HL-60 (cell line): ENCODE data around the gene ESRRA.

Experiments used
- CTCF ChIP-seq: IDR thresholded peaks from one replicate; pipeline ENCODE4 v1.5.1; 2011; ENCODE audit warnings: low read length, control low read depth, inconsistent platforms; ENCODE audit not compliant: insufficient read depth
- GABPA ChIP-seq: IDR thresholded peaks from 2 replicates; pipeline ENCODE4 v1.6.1; 2012; ENCODE audit warnings: low read depth
- POLR2AphosphoS5 ChIP-seq: IDR thresholded peaks from 2 replicates; pipeline ENCODE4 v1.6.1; 2012; ENCODE audit warnings: low read depth
- SPI1 ChIP-seq: IDR thresholded peaks from 2 replicates; pipeline ENCODE4 v1.6.1; 2012; ENCODE audit warnings: low read depth, mild to moderate bottlenecking, borderline replicate concordance
- TF ChIP-seq, protein P1 (sequence below): IDR thresholded peaks from 2 replicates; pipeline ENCODE4 v1.6.1; 2012; ENCODE audit warnings: low read depth; ENCODE audit not compliant: insufficient replicate concordance

- no peak for TF ChIP-seq CTCF
- TF ChIP-seq POLR2AphosphoS5, result no peak
- TF ChIP-seq, protein P1, sequence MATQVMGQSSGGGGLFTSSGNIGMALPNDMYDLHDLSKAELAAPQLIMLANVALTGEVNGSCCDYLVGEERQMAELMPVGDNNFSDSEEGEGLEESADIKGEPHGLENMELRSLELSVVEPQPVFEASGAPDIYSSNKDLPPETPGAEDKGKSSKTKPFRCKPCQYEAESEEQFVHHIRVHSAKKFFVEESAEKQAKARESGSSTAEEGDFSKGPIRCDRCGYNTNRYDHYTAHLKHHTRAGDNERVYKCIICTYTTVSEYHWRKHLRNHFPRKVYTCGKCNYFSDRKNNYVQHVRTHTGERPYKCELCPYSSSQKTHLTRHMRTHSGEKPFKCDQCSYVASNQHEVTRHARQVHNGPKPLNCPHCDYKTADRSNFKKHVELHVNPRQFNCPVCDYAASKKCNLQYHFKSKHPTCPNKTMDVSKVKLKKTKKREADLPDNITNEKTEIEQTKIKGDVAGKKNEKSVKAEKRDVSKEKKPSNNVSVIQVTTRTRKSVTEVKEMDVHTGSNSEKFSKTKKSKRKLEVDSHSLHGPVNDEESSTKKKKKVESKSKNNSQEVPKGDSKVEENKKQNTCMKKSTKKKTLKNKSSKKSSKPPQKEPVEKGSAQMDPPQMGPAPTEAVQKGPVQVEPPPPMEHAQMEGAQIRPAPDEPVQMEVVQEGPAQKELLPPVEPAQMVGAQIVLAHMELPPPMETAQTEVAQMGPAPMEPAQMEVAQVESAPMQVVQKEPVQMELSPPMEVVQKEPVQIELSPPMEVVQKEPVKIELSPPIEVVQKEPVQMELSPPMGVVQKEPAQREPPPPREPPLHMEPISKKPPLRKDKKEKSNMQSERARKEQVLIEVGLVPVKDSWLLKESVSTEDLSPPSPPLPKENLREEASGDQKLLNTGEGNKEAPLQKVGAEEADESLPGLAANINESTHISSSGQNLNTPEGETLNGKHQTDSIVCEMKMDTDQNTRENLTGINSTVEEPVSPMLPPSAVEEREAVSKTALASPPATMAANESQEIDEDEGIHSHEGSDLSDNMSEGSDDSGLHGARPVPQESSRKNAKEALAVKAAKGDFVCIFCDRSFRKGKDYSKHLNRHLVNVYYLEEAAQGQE, result no peak
- TF ChIP-seq SPI1, result no peak
- TF ChIP-seq GABPA, result no peak
These were observed 17.5 kb upstream of the ESRRA start for GRCh38 chr11:64287676-64288352.
